ENCODE results near the gene RTN4RL1.
A peak's percentile ranks its signal among the peaks of the same experiment; 100 is the strongest.

The RTN4RL1 gene

GRCh38 chr17:2047590-2047989 is 22.5 kb upstream of the RTN4RL1 start:
- DNase-seq (ENCODE audit: low read depth in 2 of 2) = no peak

GRCh38 chr17:2044263-2044894 is 19.2 kb upstream of the RTN4RL1 start:
- DNase-seq (ENCODE audit: low read depth in 2 of 2) = no peak

GRCh38 chr17:2043785-2044184 is 18.7 kb upstream of the RTN4RL1 start:
- DNase-seq (ENCODE audit: low read depth in 2 of 2) = no peak

- no peak for DNase-seq (ENCODE audit: low read depth in 2 of 2)
Observed at GRCh38 chr17:2042933-2043332, 17.8 kb upstream of the RTN4RL1 start.

DNA sequence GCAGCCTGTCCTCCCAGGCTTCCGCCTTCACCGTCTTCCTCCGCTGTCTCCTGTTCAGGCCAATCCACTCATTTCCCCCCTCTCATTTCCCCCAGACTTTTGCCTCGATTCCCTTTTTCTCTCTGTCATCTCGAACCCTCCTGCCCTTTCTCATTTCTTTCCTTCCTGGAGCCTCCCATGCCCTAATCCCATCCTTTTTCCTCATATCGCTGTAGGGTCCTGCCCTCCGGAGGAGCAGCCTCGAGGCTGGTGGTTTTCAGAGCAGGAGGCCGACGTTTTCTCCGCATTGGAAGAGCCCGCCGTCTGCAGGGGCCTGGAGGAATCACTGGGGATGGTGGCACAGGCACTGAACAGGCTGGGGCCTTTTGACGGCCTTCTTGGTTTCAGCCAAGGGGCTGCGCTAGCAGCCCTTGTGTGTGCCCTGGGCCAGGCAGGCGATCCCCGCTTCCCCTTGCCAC is 17.3 kb upstream of the RTN4RL1 start:
- DNase-seq (ENCODE audit: low read depth in 2 of 2) = no peak

- DNase-seq (ENCODE audit: low read depth in 2 of 2) = peak; percentile 94 to 95
Observed at GRCh38 chr17:2041561-2042389, 16.6 kb upstream of the RTN4RL1 start, which contains the start of gene OVCA2. Gene OVCA2, plus strand, starts transcription at chr17:2042022. Its CDS starts 26 bp downstream, at chr17:2042048.

DNA sequence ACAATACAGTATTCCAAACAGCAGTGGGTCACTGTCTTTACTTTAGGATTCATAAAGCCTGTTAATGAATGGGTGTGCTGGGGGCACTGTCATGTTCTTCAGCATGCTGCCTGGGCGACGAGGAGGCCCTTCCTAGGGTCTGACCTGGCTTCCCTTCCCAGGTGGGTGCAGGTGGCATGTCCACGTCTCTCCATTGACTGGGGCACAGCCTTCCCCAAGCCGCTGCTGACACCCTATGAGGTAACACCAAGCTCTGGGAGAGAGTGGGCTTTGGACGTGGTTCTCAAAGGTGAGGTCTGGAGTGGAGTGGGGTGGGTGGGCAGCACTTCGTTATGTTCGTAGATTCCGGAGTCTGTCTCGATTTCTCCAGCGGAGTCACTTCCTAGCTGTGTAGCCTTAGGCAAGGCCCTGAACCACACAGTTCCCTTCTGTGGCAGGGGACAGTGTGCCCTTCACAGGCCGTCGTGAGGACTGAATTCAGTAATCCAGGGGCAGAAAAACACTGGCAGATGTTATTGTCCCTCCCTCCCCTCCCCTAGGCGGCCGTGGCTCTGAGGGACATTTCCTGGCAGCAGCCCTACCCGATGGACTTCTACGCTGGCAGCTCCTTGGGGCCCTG is 15.9 kb upstream of the RTN4RL1 start:
- no peak for DNase-seq (ENCODE audit: low read depth in 2 of 2)

DNA sequence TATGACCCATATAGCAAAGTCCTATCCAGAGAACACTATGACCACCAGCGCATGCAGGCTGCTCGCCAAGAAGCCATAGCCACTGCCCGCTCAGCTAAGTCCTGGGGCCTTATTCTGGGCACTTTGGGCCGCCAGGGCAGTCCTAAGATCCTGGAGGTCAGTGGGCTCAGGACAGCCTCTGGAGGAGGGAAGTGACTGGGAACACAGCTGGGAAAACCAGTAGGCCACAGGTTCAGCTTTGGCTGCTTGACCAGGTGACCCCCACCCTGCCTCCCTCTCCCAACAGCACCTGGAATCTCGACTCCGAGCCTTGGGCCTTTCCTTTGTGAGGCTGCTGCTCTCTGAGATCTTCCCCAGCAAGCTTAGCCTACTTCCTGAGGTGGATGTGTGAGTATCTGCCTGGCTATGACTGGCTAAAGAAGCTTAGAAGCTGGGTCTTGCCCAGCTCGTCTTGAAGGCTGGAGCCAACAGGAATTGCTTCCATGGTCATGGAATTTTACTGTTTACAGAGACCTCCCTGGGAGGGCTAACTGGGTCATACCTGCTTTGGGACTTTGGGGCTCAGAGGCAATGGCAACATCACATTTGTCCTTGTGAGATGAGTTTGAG is 15.2 kb upstream of the RTN4RL1 start:
- no peak for DNase-seq (ENCODE audit: low read depth in 2 of 2)

DNA sequence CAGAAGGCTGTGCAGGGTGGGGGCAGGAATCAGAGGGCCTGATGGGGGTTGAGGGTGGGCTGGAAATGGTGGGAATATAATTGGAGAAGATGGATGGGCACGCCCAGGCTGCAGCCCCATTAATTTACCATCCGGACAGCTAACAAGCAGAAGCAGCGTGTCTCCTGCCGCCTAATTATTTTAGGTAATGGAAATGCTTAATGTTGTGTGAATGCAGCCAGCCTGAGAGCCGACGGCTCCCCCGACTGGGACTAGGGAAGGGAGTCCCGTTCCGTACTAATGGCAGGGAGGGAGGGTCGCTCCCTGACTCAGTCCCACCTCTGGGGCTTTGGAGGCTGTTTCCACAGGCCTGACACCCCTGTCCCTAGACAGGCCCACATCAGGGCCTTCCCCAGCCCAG is 12.0 kb upstream of the RTN4RL1 start:
- no peak for DNase-seq (ENCODE audit: low read depth in 2 of 2)

GRCh38 chr17:2035541-2036488 is 10.7 kb upstream of the RTN4RL1 start:
- no peak for DNase-seq (ENCODE audit: low read depth in 2 of 2)

- DNase-seq (ENCODE audit: low read depth in 2 of 2) = no peak
Observed at GRCh38 chr17:2034806-2035540, 9.8 kb upstream of the RTN4RL1 start.

DNA sequence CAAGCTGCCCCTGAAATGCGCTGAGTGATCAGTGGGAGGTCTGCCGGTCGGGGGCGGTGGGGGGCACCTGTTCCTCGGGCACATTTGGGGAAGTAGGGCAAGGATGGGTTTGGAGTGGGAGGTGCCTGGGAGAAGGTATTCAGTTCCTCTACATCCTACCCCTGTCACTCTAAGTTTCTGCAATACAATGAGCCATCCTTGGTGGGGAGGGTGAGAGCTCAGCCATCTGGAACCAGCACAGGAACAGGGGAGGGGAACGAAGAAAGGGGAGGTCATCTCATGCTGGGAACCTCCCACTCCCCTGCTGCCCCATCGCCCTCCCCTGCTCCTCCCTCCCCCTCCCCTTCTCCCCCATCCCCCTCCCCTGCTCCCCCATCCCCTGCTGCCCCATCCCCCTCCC is 9.0 kb upstream of the RTN4RL1 start:
- no peak for DNase-seq (ENCODE audit: low read depth in 2 of 2)

- no peak for DNase-seq (ENCODE audit: low read depth in 2 of 2)
Observed at GRCh38 chr17:2033153-2033552, 8.0 kb upstream of the RTN4RL1 start.

GRCh38 chr17:2030779-2031163 is 5.6 kb upstream of the RTN4RL1 start:
- no peak for DNase-seq (ENCODE audit: low read depth in 2 of 2)

DNA sequence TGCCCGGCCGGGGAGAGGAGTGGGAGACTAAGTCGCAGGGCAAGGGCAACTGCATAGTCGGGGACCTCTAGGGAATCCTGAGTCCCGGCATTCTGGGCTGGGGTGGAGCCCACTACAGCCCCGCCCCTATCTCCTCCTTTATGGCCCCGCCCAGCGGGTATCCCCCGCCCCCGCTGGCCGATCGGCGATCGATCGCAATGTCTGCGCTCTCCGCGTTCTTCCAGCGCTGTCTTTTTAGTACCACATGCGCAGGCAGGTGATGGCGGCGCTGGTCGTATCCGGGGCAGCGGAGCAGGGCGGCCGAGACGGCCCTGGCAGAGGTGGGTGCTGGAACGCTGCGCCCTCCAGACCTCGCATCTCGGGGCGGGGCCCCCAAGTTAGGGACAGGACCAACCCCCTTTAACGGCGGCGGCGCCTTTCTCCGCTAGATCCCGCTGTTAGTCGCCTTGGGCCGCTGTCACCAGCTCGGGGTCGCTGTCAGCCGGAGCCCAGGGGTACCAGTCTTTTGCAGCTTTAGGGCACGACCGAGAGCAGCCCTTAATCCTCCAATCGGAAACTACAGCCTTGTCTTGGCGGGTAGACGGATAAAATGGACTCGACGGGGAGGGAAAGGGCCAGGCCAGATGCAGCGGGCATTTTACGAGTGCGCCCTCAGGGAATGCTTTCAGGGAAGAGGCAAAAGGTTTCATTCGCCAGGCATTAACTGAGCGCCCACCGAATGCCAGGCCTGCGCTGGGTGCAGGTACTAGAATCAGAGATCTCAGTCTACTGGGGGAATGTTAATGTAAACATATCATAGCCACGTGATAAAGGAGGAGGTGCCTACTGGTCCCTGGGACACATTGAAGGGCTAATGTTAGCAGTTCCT is 5.0 kb upstream of the RTN4RL1 start, which contains the start of gene DPH1:
Gene DPH1 (plus strand): TSS at position 243 of the 868 bp plus-strand sequence. CDS start 17 bp downstream, at position 260.
- DNase-seq (ENCODE audit: low read depth in 2 of 2) = peak; percentile 77 to 82

GRCh38 chr17:2028737-2029136 is 3.6 kb upstream of the RTN4RL1 start:
- DNase-seq (ENCODE audit: low read depth in 2 of 2) = no peak

DNA sequence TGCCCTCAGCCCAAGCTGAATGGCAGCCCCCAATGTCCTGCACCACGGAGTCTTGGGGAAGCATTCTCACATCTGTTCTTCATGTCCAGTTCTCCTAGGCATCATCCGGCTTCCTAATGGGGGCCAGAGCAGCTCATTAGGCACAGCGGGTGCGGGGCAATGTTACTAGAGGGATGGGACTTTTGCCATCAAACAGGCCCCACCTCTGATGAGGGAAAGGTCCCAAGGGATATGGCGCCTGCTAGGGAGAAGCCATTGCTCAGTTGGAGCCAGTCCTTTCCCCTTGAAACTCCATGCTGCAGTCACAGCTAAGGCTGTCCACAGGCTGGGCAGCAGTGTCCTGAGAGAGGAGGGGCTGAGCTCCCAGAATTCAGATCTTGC is 3.1 kb upstream of the RTN4RL1 start:
- DNase-seq (ENCODE audit: low read depth in 2 of 2) = no peak

DNA sequence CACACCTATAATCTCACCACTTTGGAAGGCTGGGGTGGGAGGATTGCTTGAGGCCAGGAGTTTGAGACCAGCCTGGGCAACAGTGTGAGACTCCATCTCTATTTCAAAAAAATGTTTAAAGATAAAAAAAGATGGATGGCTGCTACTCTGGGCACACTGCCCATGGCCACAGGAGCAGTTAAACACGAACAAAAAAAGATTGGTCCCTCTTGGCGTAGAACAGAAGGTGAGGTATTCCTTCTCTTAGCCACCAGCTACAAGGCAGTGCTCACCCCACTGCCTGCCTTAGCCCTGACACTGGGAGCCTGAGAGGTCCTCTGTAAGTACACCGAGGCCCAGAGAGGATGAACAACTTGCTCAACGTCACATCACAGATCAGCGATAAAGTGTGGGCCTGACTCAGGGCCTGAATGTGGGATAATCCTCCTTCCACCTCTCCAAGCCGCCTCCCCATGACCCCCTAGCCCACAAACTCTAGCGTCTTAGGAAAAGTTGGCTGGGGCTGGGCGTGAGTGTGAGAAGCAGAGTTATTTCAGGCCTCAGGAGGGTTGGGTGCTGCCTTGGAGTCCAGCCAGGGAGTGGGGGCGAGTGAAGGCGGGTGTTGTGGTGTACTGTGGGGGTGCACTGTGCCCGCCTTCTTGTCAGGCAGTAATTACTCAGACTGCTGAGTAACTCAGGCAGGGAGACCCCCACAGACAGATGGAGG is 2.5 kb upstream of the RTN4RL1 start:
- no peak for DNase-seq (ENCODE audit: low read depth in 2 of 2)

All from stimulated activated CD4-positive, alpha-beta T cell treated with anti-CD3 and anti-CD28 coated beads, Interleukin-15, amount 100 ng/mL, for 48 hours (primary cell).